ENCODE results near the gene BICRA.

BICRA gene

DNA sequence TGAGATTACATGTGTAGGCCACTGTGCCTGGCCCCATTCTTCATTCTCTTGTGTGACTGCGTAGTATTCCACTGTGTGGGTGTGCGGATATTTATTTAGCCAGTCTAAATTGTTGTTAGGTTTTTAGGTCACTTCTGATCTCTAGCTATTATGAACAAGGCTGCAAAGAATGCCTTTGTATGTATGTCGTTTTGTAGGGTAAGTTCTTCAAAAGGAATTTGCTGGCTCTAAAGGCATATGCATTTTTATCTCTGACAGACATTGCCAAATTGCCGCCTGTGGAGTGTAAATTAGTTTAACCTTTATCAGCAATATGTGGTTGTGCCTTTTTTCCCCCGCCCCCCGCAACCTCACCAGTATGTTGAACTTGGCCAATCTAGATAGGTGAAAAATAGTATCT lies 74.0 kb downstream of the BICRA start:
- no peak overlapping the region for H2AFZ ChIP-seq (ENCODE audit: low read length)
- H3K79me2 ChIP-seq (ENCODE audit: insufficient read depth, low read length): no peaks in the 10 kb centered on the region
- no peak overlapping the region for H3K27ac ChIP-seq (ENCODE audit: low read depth, low read length, poor library complexity, severe bottlenecking)
- no peaks in the 10 kb centered on the region for H3K4me1 ChIP-seq (ENCODE audit: insufficient read depth, low read length, severe bottlenecking)
- H3K36me3 ChIP-seq (ENCODE audit: insufficient read depth, low read length): peaks cover 16% of the 10 kb centered on the region; the same call in 1 of the 2 replicates
- no peak overlapping the region for H3K4me2 ChIP-seq (ENCODE audit: low read length)
- TF ChIP-seq CTCF (IDR thresholded peaks at IDR 0.05; ENCODE audit: low read length) (no peak), EZH2 (IDR thresholded peaks at IDR 0.05; ENCODE audit: borderline replicate concordance, low read length) (no peak)
- no peaks in the 10 kb centered on the region for H3F3A ChIP-seq (ENCODE audit: insufficient read depth, low read length)
- H3K27me3 ChIP-seq (ENCODE audit: insufficient read depth, low read length): no peaks in the 10 kb centered on the region
- H3K9me3 ChIP-seq (ENCODE audit: low read length): no peaks in the 10 kb centered on the region
- H4K20me1 ChIP-seq (ENCODE audit: insufficient read depth, low read length): no peaks in the 10 kb centered on the region
- H3K4me3 ChIP-seq (ENCODE audit: low read depth, low read length, poor library complexity, severe bottlenecking): no peak overlapping the region
- H3K9ac ChIP-seq (ENCODE audit: low read length): no peak overlapping the region
- no peaks in the 10 kb centered on the region for H3K9me2 ChIP-seq (ENCODE audit: low read depth, low read length)

- no peak for TF ChIP-seq EZH2 (IDR thresholded peaks at IDR 0.05; ENCODE audit: borderline replicate concordance, low read length)
- TF ChIP-seq CTCF (IDR thresholded peaks at IDR 0.05; ENCODE audit: low read length): no peak
- Histone ChIP-seq H3K36me3 (ENCODE audit: insufficient read depth, low read length) (no peaks in the 10 kb centered on the region), H3K4me3 (ENCODE audit: low read depth, low read length, poor library complexity, severe bottlenecking) (no peak overlapping the region), H3K4me2 (ENCODE audit: low read length) (no peak overlapping the region), H2AFZ (ENCODE audit: low read length) (no peak overlapping the region), H3F3A (ENCODE audit: insufficient read depth, low read length) (no peaks in the 10 kb centered on the region), H3K27me3 (ENCODE audit: insufficient read depth, low read length) (no peaks in the 10 kb centered on the region), H4K20me1 (ENCODE audit: insufficient read depth, low read length) (no peaks in the 10 kb centered on the region), H3K79me2 (ENCODE audit: insufficient read depth, low read length) (no peaks in the 10 kb centered on the region), H3K9ac (ENCODE audit: low read length) (no peak overlapping the region), H3K9me2 (ENCODE audit: low read depth, low read length) (no peaks in the 10 kb centered on the region), H3K4me1 (ENCODE audit: insufficient read depth, low read length, severe bottlenecking) (no peaks in the 10 kb centered on the region), H3K27ac (ENCODE audit: low read depth, low read length, poor library complexity, severe bottlenecking) (no peak overlapping the region), H3K9me3 (ENCODE audit: low read length) (no peaks in the 10 kb centered on the region)
Measured at GRCh38 chr19:47686679-47687450, 77.9 kb downstream of the BICRA start.

DNA sequence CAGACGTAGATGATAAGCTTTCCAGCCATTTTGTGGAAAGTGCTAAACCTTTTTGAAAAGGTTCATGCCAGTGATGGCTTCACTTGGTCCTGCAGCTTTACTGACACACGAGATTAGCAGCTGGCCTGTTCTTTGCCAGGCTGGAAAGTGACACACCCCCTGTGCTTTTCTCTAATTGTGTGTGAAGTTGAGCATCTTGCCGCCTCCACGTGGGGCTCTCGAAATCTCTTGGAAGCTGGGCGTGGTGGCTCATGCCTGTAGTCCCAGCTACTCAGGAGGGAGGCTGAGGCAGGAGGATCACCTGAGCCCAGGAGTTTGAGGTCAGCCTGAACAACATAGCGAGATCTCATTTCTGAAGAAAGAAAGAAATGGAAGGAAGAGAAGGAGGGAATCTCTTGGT lies 79.0 kb downstream of the BICRA start:
- H3K27ac ChIP-seq (ENCODE audit: low read depth, low read length, poor library complexity, severe bottlenecking): no peak overlapping the region
- no peak overlapping the region for H3K4me3 ChIP-seq (ENCODE audit: low read depth, low read length, poor library complexity, severe bottlenecking)
- H3K4me1 ChIP-seq (ENCODE audit: insufficient read depth, low read length, severe bottlenecking): no peaks in the 10 kb centered on the region
- H3K9ac ChIP-seq (ENCODE audit: low read length): no peak overlapping the region
- no peaks in the 10 kb centered on the region for H3K27me3 ChIP-seq (ENCODE audit: insufficient read depth, low read length)
- no peak overlapping the region for H3K4me2 ChIP-seq (ENCODE audit: low read length)
- TF ChIP-seq CTCF (IDR thresholded peaks at IDR 0.05; ENCODE audit: low read length) (no peak), EZH2 (IDR thresholded peaks at IDR 0.05; ENCODE audit: borderline replicate concordance, low read length) (no peak)
- H3K79me2 ChIP-seq (ENCODE audit: insufficient read depth, low read length): no peaks in the 10 kb centered on the region
- no peaks in the 10 kb centered on the region for H3K9me2 ChIP-seq (ENCODE audit: low read depth, low read length)
- no peaks in the 10 kb centered on the region for H4K20me1 ChIP-seq (ENCODE audit: insufficient read depth, low read length)
- no peak overlapping the region for H2AFZ ChIP-seq (ENCODE audit: low read length)
- H3K36me3 ChIP-seq (ENCODE audit: insufficient read depth, low read length): no peaks in the 10 kb centered on the region
- no peaks in the 10 kb centered on the region for H3K9me3 ChIP-seq (ENCODE audit: low read length)
- H3F3A ChIP-seq (ENCODE audit: insufficient read depth, low read length): no peaks in the 10 kb centered on the region
